Measurements from ENCODE around the gene STX2. TPM values are rescaled to one million over a fixed set of nuclear protein-coding genes. Genes with fewer than 3 reads are reported as not detected.

Gene STX2
- total RNA-seq, 1 donor from 2014 or later, result 14.0 TPM

- H3K36me3 Mint-ChIP-seq, result peaks cover 38% of the 10 kb centered on the region
- H3K4me1 Mint-ChIP-seq, result no peaks in the 10 kb centered on the region
- TF ChIP-seq CTCF (IDR thresholded peaks at IDR 0.05; ENCODE audit: unreplicated experiment), result no peak
- no peak overlapping the region for H3K27ac Mint-ChIP-seq
- H3K4me3 Mint-ChIP-seq, result no peak overlapping the region
- H3K9me3 Mint-ChIP-seq, result no peaks in the 10 kb centered on the region
- DNase-seq (ENCODE audit: low spot score in 2 of 2, unreplicated experiment in 2 of 2), result no peak
- no peaks in the 10 kb centered on the region for H3K27me3 Mint-ChIP-seq (ENCODE audit: low read depth)
Measured at GRCh38 chr12:130809791-130810190, 29.3 kb downstream of the STX2 start.

GRCh38 chr12:130807309-130807708 is 31.7 kb downstream of the STX2 start:
- no peak for TF ChIP-seq CTCF (IDR thresholded peaks at IDR 0.05; ENCODE audit: unreplicated experiment)
- H3K27ac Mint-ChIP-seq, result no peak overlapping the region
- no peaks in the 10 kb centered on the region for H3K4me1 Mint-ChIP-seq
- DNase-seq (ENCODE audit: low spot score in 2 of 2, unreplicated experiment in 2 of 2), result no peak
- peaks cover 45% of the 10 kb centered on the region for H3K36me3 Mint-ChIP-seq
- H3K9me3 Mint-ChIP-seq, result no peaks in the 10 kb centered on the region
- no peak overlapping the region for H3K4me3 Mint-ChIP-seq
- no peaks in the 10 kb centered on the region for H3K27me3 Mint-ChIP-seq (ENCODE audit: low read depth)

- H3K4me3 Mint-ChIP-seq, result no peak overlapping the region
- H3K27me3 Mint-ChIP-seq (ENCODE audit: low read depth), result no peaks in the 10 kb centered on the region
- H3K36me3 Mint-ChIP-seq, result peaks cover 45% of the 10 kb centered on the region
- H3K27ac Mint-ChIP-seq, result no peak overlapping the region
- no peaks in the 10 kb centered on the region for H3K9me3 Mint-ChIP-seq
- no peak for DNase-seq (ENCODE audit: low spot score in 2 of 2, unreplicated experiment in 2 of 2)
- TF ChIP-seq CTCF (IDR thresholded peaks at IDR 0.05; ENCODE audit: unreplicated experiment), result no peak
- H3K4me1 Mint-ChIP-seq, result no peaks in the 10 kb centered on the region
Measured at GRCh38 chr12:130806574-130806973, 32.5 kb downstream of the STX2 start.

- Mint-ChIP-seq H3K36me3 (peaks cover 43% of the 10 kb centered on the region), H3K9me3 (no peaks in the 10 kb centered on the region), H3K27ac (no peak overlapping the region), H3K27me3 (ENCODE audit: low read depth) (no peaks in the 10 kb centered on the region), H3K4me3 (no peak overlapping the region), H3K4me1 (no peaks in the 10 kb centered on the region)
- no peak for TF ChIP-seq CTCF (IDR thresholded peaks at IDR 0.05; ENCODE audit: unreplicated experiment)
- DNase-seq (ENCODE audit: low spot score in 2 of 2, unreplicated experiment in 2 of 2), result no peak
Measured at GRCh38 chr12:130805635-130806034, 33.4 kb downstream of the STX2 start.

GRCh38 chr12:130804216-130804615 is 34.8 kb downstream of the STX2 start:
- Mint-ChIP-seq H3K4me3 (no peak overlapping the region), H3K9me3 (no peaks in the 10 kb centered on the region), H3K4me1 (no peaks in the 10 kb centered on the region), H3K27me3 (ENCODE audit: low read depth) (no peaks in the 10 kb centered on the region), H3K27ac (no peak overlapping the region), H3K36me3 (peaks cover 45% of the 10 kb centered on the region)
- TF ChIP-seq CTCF (IDR thresholded peaks at IDR 0.05; ENCODE audit: unreplicated experiment), result no peak
- DNase-seq (ENCODE audit: low spot score in 2 of 2, unreplicated experiment in 2 of 2), result no peak

GRCh38 chr12:130803702-130804101 is 35.3 kb downstream of the STX2 start:
- TF ChIP-seq CTCF (IDR thresholded peaks at IDR 0.05; ENCODE audit: unreplicated experiment), result no peak
- no peaks in the 10 kb centered on the region for H3K9me3 Mint-ChIP-seq
- H3K27me3 Mint-ChIP-seq (ENCODE audit: low read depth), result no peaks in the 10 kb centered on the region
- no peaks in the 10 kb centered on the region for H3K4me1 Mint-ChIP-seq
- H3K27ac Mint-ChIP-seq, result no peak overlapping the region
- no peak for DNase-seq (ENCODE audit: low spot score in 2 of 2, unreplicated experiment in 2 of 2)
- H3K36me3 Mint-ChIP-seq, result peaks cover 41% of the 10 kb centered on the region
- H3K4me3 Mint-ChIP-seq, result no peak overlapping the region
